Amniotic stem cell (primary cell): ENCODE results near the gene HOXA2.

Source experiments
- DNase-seq: peaks from one replicate; lab custom pipeline; 2025; lab: John Stamatoyannopoulos, UW

HOXA2 gene

DNA sequence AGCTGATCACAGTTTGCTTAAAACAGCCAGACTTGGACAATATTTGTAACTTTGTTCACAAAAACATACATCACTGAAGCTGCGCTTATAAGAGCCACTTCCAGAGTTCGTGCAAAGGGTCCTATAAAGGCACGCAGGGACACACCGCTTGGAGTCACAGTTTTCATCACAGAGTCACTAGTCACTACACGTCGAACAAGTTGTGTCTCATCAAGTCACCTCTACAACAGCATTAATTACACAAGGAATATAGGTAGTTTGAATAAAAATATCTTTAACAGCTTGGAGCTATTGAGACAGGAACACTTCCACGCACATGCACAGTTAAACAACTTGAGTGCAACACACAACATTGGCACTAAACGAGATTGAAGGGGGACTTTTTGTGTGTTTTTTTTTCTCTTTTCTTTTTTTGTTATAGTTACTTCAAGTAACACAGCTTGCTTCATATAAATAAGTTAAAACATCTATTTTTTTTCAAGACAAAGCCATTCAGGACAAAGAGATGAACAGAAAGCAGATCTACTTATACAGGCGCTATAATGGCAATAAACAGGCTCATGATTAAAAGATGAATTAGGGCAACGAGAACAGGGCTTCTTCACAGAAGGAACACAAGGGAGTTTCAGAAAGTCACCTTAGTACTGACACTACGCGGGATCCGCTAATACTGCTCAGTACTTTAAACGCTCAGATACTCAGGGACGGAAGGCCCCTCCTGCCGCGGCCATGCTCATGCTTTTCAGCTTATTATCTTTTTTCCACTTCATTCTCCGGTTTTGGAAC is 38.8 kb upstream of the HOXA2 start:
- DNase-seq, result no peak

GRCh38 chr7:27140126-27140857 is 37.8 kb upstream of the HOXA2 start:
- no peak for DNase-seq

DNA sequence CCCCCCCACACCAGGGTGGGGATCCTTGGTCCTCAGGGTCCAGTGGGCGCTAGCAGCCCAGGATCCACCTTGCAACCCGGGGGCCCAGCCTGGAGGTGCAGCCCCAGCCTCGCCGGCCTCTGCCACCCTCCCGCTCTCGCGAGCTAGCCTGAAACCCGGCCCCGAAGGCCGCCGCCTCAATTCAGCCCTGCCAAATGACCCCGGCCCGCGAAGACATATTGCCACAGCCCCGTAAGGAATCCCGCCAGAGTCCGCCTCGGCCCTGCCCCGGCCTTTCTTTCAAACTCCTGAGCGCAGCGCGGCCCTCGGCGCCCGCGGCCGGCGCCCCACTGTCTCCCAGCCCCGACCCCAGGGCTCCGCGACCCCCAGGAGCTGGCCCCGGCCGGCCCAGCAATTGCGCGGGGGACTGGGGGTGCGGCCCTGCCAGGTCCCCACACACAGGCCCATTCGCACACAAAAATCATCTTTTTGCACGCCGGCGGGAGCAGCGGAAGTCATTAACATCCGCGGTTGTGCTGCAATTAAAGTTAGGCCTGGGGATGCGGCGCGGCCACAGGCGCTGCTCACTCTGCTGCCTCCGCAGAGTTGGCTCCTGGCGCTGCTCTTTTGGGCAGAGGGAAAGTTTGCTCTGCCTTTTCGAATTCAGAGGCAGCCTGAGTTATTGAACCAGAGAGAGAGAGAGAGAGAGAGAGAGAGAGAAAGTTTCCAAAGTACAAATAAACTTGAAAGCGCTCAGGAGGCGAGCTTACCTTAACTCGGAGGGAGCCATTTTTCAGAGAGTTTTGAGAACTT is 37.0 kb upstream of the HOXA2 start:
- no peak for DNase-seq

GRCh38 chr7:27138985-27139333 is 36.5 kb upstream of the HOXA2 start:
- no peak for DNase-seq

GRCh38 chr7:27138472-27138871 is 36.0 kb upstream of the HOXA2 start:
- DNase-seq, result no peak

GRCh38 chr7:27137640-27138315 is 35.3 kb upstream of the HOXA2 start:
- no peak for DNase-seq

DNA sequence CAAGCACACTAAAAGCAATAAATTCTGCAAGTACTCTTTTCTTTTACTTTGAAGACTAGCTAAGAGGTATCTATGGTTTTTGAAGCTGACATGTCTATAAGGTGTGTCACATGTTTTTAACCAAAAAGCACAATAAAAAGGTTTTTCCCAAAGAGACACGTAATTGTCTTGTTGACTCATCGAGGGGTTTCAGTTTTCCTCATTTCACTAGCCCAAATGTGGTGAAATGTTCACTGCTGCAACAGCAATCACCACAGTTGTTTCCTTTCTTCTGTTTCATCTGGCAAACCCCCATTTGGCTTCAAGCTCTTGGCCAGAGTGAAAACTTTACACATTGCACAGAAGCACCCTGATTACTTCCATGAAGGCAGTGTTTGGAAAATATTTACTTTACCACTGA is 31.9 kb upstream of the HOXA2 start:
- DNase-seq, result no peak

GRCh38 chr7:27133409-27134231 is 31.1 kb upstream of the HOXA2 start:
- DNase-seq, result no peak

DNA sequence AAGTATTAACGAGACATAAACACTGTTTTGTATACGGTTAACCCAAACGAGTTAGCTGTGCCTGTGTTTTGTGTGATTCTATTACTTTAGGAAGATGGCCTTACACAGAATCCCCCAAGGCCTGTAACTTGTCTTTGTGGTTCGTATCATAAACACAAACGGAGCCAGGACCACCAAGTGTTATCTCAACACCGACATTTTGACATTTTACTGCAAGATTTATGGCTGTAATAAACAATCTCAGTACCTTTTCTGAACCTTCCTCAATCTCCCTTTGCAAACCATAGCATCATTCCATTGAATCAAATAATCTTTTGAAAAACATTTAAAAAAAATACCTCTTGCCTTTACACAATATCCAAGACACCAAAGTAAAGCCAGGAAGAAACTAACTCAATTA is 30.5 kb upstream of the HOXA2 start:
- no peak for DNase-seq

DNA sequence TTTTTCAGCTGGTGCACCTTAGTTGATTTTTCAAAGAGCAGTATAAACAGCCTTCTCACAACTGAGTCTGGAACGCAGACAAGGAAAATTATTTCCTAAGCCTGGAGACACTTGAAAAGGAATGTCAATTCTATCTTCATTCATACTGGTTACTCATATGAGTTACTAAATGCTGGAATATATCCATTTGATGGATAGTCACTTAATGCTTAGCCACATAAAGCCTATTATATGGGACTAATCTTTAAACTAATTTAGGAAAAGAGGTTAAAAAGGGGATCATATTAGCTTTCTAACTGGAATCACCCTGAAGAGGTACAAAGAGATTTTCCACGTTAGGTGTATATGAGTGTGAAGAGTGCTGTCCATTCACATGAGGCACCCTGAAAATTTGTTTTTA is 29.7 kb upstream of the HOXA2 start:
- DNase-seq, result no peak

DNA sequence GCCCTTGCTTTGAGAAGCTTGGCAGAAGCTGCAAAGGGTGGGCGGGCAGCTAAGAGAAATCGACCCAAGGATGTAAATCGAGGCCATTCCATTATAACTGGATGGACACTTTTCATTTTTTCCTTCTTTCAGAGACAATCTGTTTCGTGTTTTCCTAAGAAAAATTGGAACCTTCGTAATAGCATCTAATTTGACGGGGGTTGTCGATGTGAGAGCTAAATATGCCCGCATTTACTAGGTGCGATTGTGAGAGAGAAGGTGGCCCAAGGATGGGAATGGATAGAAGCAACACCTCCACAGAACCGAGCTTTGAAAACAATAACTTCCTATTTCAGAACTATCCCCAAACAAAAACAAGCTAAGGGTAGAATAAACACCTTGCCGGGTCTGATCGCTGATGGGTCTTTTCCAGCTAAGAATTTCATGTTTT is 28.9 kb upstream of the HOXA2 start:
- no peak for DNase-seq

DNA sequence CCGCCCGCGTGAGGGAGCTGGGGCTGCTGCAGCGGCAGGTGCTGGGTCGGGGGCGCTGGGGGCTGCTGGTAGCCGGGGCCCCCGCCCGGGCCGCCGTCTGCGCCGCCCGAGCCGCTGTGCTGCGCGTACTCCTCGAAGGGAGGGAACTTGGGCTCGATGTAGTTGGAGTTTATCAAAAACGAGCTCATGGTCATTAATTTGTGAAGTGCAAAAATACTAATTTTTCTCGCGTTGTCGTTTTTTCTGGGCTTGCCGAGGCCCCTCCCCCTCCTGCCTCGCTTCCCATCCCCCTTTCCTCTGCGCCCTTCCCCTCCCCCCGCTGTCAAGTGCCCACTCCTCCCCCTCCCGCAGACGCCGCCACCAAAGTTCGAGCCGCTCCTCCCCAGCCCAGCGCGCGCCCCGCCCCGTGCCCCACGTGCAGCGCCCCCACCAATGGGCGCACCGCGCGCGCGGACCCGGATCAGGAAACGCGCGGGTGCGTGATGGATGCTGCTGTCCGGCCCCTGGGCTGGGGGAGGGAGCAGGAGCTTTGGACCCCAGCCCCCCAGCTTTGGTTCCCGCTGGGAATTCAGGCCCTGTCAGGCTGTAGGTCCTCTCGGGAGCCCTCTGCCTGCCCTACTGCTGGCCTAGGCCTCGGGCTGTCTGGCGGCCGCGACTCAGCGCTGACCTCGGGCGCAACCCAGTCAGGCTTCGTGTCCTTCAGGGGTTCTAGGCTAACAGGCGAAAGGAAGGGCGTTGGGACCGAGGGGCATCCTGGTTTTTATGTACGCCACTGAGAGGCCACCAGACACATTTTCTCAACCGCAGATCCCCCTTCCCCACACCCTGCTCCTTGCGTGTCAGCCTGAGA is 28.3 kb upstream of the HOXA2 start, which contains the start of gene HOXA4:
Gene HOXA4 (minus strand): TSS at position 218 of the 850 bp plus-strand sequence. CDS start 24 bp downstream, at position 194.
- no peak for DNase-seq

GRCh38 chr7:27129729-27130539 is 27.5 kb upstream of the HOXA2 start:
- DNase-seq, result no peak

- no peak for DNase-seq
Observed at GRCh38 chr7:27128776-27129728, 26.6 kb upstream of the HOXA2 start.

DNA sequence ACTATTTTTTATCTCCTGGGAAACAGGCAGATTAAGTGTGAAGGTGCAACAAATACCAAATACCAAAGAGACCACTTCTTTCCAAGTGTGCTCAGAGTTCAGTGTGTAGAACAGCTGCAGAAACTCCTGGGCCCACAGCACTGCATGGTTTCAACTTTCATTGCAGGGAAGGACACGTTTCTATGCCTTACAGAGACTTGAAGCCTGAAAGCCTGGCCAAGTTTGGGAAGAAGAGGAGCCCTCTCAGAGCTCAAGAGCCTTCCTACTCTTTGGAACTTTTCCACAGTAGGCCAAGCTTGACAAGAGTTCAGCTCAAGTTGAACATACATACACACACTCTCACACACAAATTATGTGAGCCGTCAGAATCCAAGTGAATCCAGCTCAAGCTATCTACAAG is 25.6 kb upstream of the HOXA2 start:
- DNase-seq, result no peak

DNA sequence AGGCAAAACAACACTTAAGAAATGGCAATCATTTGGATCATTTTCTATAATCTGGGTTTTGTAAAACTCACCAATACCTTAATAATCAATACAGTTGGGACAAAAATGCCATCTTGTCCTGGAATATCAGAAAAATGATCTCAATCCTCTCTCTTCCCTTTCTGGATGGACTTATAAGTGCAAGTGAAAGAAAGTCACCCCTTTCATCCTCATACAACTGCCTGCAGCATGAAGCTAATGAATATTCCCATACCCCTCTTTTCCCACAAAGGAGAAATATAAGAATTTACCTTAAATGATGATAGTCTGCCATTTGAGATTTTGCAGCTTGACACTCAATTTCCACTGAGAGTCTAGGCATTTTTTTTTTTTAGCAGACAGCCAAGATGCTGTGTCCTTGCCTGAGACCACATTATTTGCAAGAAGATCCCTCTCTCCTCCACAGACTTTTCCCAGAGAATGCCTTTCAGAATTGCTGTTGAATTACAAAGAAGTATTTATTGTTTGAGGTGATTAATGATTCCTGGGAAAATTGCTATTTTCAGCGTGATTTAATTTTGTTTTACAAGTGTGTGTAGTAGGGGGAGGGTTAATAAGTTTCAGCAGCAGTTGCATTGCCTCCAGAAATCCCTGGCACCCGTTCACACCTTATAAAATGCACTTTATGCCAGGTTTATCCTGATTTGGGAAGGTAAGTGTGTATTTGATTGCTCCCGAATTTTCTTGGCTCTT is 24.3 kb upstream of the HOXA2 start:
- no peak for DNase-seq

DNA sequence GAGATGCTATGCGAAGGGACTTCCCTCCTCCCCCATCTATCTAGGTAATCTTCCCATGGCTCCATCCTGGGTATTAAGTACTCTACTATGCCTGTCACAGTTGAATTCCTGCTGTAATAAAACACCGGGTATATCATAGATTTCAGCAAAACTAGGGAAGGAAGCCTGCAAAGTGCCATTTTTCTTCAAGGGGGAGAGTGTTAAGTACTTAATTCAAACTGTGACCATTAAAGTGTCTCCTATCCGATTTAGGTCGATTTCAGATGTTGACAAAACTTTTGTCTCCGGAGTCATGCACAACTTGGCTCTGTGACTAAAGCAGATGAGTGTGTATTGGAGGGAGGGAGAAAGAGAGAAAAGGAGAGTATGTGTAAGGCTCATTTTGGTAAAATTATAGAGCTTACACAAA is 23.5 kb upstream of the HOXA2 start:
- DNase-seq, result no peak
